ENCODE results near the gene SCAF8. TPM values are rescaled to one million over a fixed set of nuclear protein-coding genes. Genes with fewer than 3 reads are reported as not detected.

SCAF8 gene
- total and polyA plus RNA-seq, 9 of the 15 experiments (the other 6 are each of a cell fraction or from before 2014, with no cell fraction given), result 10.5 to 46.6 (median 23.2) TPM

GRCh38 chr6:154706389-154706788, 26.8 kb upstream of the SCAF8 start:
- H3K27me3 ChIP-seq (ENCODE audit: control insufficient read depth in 2 of 2, insufficient read depth in 2 of 2, low read length in 2 of 2), result peaks cover 10 to 12% of the 10 kb centered on the region in 2 experiments; a peak in 3 of 5 replicates
- intact Hi-C loops (cut with micrococcal nuclease) (no loop called here), in situ Hi-C loops (cut with MboI) (no loop called here)
- FAIRE-seq, result no peak
- ChIA-PET POLR2A (interaction anchor here (1.6 kb wide), 1 partner anchor 28 kb away, joined by 5 read pairs; no protein-coding TSS in a partner anchor), CTCF (ENCODE audit: low intra/inter-chr PET ratio) (interaction anchor here (0.8 kb wide), 1 partner anchor 97 kb away, joined by 3 read pairs; no protein-coding TSS in a partner anchor)
- 48% methylated on average over 2 of the region's 2 CpGs for whole genome bisulfite sequencing (ENCODE audit: insufficient coverage, low coverage, missing lambda C conversion rate)
- no peak for ATAC-seq
- no peak overlapping the region for H3K4me3 ChIP-seq
- no TSS peak for BruUV-seq (replicated peaks)
- DNase-seq (ENCODE audit: extremely low read depth in 1 of 4, low spot score in 3 of 4), result no peak
- TF ChIP-seq SP1 (CRISPR knock-in tag; IDR thresholded peaks at IDR 0.05) (no peak), ZNF23 (CRISPR knock-in tag; IDR thresholded peaks at IDR 0.05) (no peak), NR2C1 (IDR thresholded peaks at IDR 0.05) (no peak), NR2C1 (tag; IDR thresholded peaks at IDR 0.05) (no peak), NRF1 (conservative IDR thresholded peaks at IDR 0.05 in 1 of 2, IDR thresholded peaks at IDR 0.05 in 1 of 2) (no peak), BRD4 (IDR thresholded peaks at IDR 0.05) (no peak), PML (IDR thresholded peaks at IDR 0.05; ENCODE audit: low read length) (no peak), ZFP30 (CRISPR knock-in tag; IDR thresholded peaks at IDR 0.05; ENCODE audit: borderline replicate concordance) (no peak), PCBP1 (IDR thresholded peaks at IDR 0.05; ENCODE audit: low read depth, low read length, poor library complexity, severe bottlenecking) (no peak), CSDE1 (IDR thresholded peaks at IDR 0.05) (no peak)
- TF ChIP-seq, protein P1, sequence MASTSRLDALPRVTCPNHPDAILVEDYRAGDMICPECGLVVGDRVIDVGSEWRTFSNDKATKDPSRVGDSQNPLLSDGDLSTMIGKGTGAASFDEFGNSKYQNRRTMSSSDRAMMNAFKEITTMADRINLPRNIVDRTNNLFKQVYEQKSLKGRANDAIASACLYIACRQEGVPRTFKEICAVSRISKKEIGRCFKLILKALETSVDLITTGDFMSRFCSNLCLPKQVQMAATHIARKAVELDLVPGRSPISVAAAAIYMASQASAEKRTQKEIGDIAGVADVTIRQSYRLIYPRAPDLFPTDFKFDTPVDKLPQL (IDR thresholded peaks at IDR 0.05; ENCODE audit: extremely low read depth, insufficient read length), result no peak
- TF ChIP-seq, protein P2, sequence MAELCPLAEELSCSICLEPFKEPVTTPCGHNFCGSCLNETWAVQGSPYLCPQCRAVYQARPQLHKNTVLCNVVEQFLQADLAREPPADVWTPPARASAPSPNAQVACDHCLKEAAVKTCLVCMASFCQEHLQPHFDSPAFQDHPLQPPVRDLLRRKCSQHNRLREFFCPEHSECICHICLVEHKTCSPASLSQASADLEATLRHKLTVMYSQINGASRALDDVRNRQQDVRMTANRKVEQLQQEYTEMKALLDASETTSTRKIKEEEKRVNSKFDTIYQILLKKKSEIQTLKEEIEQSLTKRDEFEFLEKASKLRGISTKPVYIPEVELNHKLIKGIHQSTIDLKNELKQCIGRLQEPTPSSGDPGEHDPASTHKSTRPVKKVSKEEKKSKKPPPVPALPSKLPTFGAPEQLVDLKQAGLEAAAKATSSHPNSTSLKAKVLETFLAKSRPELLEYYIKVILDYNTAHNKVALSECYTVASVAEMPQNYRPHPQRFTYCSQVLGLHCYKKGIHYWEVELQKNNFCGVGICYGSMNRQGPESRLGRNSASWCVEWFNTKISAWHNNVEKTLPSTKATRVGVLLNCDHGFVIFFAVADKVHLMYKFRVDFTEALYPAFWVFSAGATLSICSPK (IDR thresholded peaks at IDR 0.05; ENCODE audit: borderline replicate concordance), result no peak
- no peaks in the 10 kb centered on the region for H3K36me3 ChIP-seq (ENCODE audit: control insufficient read depth, insufficient read depth, low read length)
- H3K27ac ChIP-seq (ENCODE audit: extremely low read depth, low read depth, low read length), result no peak overlapping the region
- H3K9me1 ChIP-seq (ENCODE audit: control insufficient read depth, insufficient read depth, low read length), result no peaks in the 10 kb centered on the region
- H3K4me1 ChIP-seq (replicated peaks in 1 of 2; ENCODE audit: control insufficient read depth in 2 of 2, insufficient read depth in 2 of 2, low read length in 2 of 2), result no peaks in the 10 kb centered on the region; a peak in 1 of 5 replicates
- H3K9ac ChIP-seq (ENCODE audit: insufficient read depth in 1 of 2, low read depth in 2 of 2, low read length in 2 of 2), result no peak overlapping the region
- no peak overlapping the region for H3K4me2 ChIP-seq (ENCODE audit: insufficient read depth, low read length)
- no peaks in the 10 kb centered on the region for H3K9me3 ChIP-seq (replicated peaks; ENCODE audit: control insufficient read depth, insufficient read depth, low read depth, low read length)
- H3K79me2 ChIP-seq (ENCODE audit: control insufficient read depth, insufficient read depth, low read length), result no peaks in the 10 kb centered on the region
- H4K20me1 ChIP-seq (replicated peaks; ENCODE audit: control insufficient read depth, insufficient read depth, low read length), result no peaks in the 10 kb centered on the region
- H2AFZ ChIP-seq (ENCODE audit: low read depth, low read length), result no peak overlapping the region

Measured in K562 (cell line).